22Rv1 (cell line): ENCODE data around the gene UBE2QL1.

Source experiments
- H3K27ac ChIP-seq: fragments of 450-650 bp; 2 replicates; pipeline ENCODE4 v1.5.1; 2017
- CTCF ChIP-seq: fragments of 450-650 bp; IDR thresholded peaks from 2 replicates; pipeline ENCODE4 v1.5.1; 2017; ENCODE audit warnings: mild to moderate bottlenecking
- ZFX ChIP-seq: fragments of 450-650 bp; IDR thresholded peaks from 2 replicates; pipeline ENCODE4 v1.6.1; 2017; ENCODE audit warnings: antibody characterized with exemption, borderline replicate concordance

Gene UBE2QL1

DNA sequence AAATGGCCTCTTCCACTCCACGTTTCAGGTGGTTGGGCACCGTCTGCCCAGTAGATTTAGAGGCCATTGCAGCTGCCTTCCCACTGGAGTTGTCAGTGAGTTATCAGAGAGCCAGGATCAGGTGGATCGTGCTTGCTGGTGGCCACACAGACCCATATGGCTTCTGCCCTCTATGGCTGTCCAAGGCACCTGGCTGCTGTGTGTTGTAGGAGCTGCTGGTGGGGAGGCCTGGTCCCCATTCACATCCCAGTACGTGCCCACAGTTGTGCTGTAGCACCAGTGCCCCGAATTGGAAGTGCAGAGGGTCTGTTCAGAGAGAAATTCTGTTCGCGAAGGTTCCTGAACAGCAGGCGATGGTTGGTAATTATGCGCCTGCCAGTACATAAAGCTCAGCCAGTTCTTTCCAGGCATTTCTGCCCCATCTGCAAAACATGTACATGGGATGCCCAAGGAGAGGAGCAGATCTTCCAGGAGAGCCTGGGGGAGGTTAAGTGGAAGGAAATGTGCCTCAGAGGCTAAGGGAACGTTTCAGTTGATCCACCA lies 41.1 kb downstream of the UBE2QL1 start:
- H3K27ac ChIP-seq: no peak overlapping the region
- TF ChIP-seq CTCF (no peak), ZFX (no peak)

DNA sequence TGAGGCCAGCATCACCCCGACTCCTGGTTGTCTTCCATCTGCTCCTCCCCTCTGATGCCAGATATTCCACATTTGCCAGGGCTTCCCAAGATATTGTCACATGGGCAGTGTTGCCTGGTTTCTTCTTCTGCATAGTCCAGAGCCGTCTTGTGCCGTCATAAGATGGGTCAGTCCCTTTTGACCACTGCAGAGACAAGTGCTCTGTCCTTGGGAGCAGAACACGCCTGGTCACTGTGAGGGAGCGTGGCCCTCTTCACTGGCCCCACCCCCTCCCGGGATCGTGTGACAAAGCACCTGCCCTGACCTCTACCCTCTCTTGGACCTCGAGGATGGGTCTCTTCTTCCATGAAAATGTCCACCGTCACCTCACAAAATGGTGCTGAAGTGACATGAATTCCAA lies 41.6 kb downstream of the UBE2QL1 start:
- TF ChIP-seq ZFX: no peak
- TF ChIP-seq CTCF: no peak
- no peak overlapping the region for H3K27ac ChIP-seq

DNA sequence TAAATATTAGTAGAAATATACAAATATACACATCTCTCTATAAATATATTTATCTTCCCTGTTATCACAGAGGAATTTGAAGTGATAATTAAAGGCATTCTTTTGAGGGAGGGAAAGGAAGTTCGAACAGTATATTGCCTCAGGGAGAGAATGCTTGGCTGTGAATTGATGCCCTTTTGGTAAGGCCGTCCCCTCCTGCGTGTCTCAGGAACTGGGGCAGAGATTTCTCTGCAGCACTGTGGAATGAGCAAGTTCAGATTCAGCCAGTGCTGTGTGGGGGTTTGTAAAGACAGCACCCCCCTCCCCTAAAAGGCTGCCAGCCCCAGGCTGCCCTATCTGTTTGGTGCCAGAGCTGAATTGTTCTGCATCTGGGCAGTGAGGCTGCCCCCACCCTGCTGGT lies 42.0 kb downstream of the UBE2QL1 start:
- H3K27ac ChIP-seq: no peak overlapping the region
- no peak for TF ChIP-seq CTCF
- TF ChIP-seq ZFX: no peak

- TF ChIP-seq CTCF (no peak), ZFX (no peak)
These were observed 42.7 kb downstream of the UBE2QL1 start for GRCh38 chr5:6491196-6491918.

DNA sequence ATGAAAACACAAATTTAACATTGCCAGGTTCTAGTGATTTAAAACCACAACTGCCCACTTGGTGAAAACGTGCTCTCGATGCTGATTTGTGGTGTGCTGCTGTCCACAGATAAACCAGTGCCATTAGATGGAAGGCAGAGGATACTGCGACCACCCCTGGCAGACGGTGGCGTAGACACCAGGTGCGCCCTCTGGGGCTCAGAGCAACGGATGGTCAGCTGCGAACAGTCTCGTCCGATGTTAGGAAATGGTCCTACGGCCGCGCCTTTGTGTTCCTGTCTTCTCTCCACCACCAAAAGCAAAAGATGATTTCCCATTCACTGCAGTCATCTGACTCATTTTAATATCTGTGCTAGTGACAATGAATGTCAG lies 43.2 kb downstream of the UBE2QL1 start:
- TF ChIP-seq ZFX: no peak
- TF ChIP-seq CTCF: peak; percentile 10; the same call in 1 of the 2 replicates

More at GRCh38 chr5:6491196-6491918, 42.7 kb downstream of the UBE2QL1 start:
- no peak overlapping the region for H3K27ac ChIP-seq

DNA sequence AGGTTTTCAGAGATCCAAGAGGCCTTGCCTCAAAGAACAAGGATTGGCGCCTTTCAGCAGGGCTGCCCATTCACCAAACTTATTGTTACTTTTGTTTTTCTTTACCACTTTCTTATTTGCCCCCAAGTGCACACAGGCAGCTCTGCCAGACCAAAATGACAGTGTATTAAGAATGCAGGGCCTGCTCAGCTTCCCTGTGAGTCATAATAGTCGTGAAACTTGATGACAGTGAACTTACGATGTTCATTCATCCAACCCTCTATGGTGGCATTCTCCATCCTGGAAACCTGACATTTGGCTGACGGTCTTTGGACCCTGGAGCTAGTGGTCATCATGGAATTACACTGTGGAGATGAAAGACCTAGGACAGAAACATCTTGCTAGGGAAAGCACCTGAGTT lies 44.3 kb downstream of the UBE2QL1 start:
- TF ChIP-seq ZFX (no peak), CTCF (no peak)
- no peak overlapping the region for H3K27ac ChIP-seq

More for the DNA sequence above, 43.2 kb downstream of the UBE2QL1 start:
- H3K27ac ChIP-seq: no peak overlapping the region

DNA sequence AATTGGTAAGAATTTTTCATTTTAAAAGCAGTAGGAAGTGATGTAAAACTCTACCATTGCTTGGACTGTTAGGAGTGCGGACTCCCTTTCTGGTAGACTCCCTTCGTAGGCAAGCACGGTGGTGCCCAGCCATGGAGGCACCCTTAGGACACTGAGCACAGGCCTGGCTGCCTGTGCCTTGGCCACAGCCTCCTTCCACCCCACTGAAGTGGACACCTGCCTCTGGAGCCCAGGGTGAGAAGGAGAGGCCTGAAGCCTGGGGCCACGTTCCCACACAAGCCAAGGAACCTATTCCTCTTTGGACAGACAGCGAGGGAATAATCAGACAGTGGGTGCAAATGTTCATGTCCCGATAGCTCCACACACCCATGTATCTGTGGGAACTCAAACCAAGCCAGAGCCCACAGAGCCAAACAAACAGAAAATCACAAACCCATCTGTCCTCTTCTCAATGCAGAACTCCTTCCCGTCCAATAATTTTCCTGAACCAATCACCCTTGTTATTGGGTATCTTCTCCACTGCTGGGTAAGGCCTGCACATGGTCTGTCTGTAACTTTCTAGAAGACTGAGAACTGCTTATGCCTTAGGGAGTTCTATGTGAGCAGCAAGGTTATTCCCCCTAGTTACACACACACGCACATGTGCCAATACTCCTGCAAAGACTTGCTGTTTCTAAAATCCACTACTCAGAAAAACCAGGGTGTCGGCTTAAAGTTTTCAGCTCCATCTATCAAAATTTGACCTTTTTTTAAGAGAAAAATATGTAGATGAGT lies 45.2 kb downstream of the UBE2QL1 start:
- TF ChIP-seq CTCF (no peak), ZFX (no peak)

More for the DNA sequence above, 45.2 kb downstream of the UBE2QL1 start:
- no peak overlapping the region for H3K27ac ChIP-seq
